RCC 7860 (cell line): ENCODE results near the gene DNALI1.
A peak's percentile ranks its signal among the peaks of the same experiment; 100 is the strongest.
"Not testable (repeated sequence)": the region's sequence is repeated elsewhere in the genome, so short reads cannot be mapped to it uniquely, and the experiment has no call there.

Experiments
- DNase-seq: peaks from one replicate; pipeline ENCODE4 v3.0.0-alpha.2; 2015; ENCODE audit warnings: low spot score
- FAIRE-seq: peaks from 2 replicates; lab custom pipeline; 2012; peaks lifted over from hg19 to GRCh38; lab: Jason Lieb, UNC

The DNALI1 gene

GRCh38 chr1:37553927-37554808 lies 2.6 kb upstream of the DNALI1 start, which contains the start of gene SNIP1:
Gene SNIP1, minus strand, starts transcription at chr1:37554293. Its CDS starts 64 bp downstream, at chr1:37554229.
- FAIRE-seq (peak; percentile 75), DNase-seq (peak; percentile 81)

- FAIRE-seq (no peak), DNase-seq (no peak)
Measured at GRCh38 chr1:37557402-37557801, 662 bp downstream of the DNALI1 start.

GRCh38 chr1:37558411-37558810 lies 1.7 kb downstream of the DNALI1 start:
- FAIRE-seq = no peak

GRCh38 chr1:37559080-37559479 lies 2.3 kb downstream of the DNALI1 start:
- FAIRE-seq = no peak
- DNase-seq = no peak

More at GRCh38 chr1:37558411-37558810, 1.7 kb downstream of the DNALI1 start:
- DNase-seq = no peak

- FAIRE-seq = not testable (repeated sequence)
Measured at GRCh38 chr1:37559957-37560379, 3.2 kb downstream of the DNALI1 start.

GRCh38 chr1:37560401-37561132 lies 3.8 kb downstream of the DNALI1 start:
- FAIRE-seq (no peak), DNase-seq (no peak)

More at GRCh38 chr1:37559957-37560379, 3.2 kb downstream of the DNALI1 start:
- DNase-seq = not testable (repeated sequence)

- FAIRE-seq (no peak), DNase-seq (no peak)
Measured at GRCh38 chr1:37561133-37562132, 4.7 kb downstream of the DNALI1 start.

GRCh38 chr1:37562984-37563383 lies 6.2 kb downstream of the DNALI1 start:
- DNase-seq (no peak), FAIRE-seq (no peak)

- no peak for DNase-seq
- no peak for FAIRE-seq
Measured at GRCh38 chr1:37564892-37565291, 8.2 kb downstream of the DNALI1 start.

GRCh38 chr1:37567023-37567422 lies 10.3 kb downstream of the DNALI1 start:
- DNase-seq (no peak), FAIRE-seq (no peak)

- DNase-seq = no peak
- FAIRE-seq = no peak
Measured at GRCh38 chr1:37570528-37571334, 14.0 kb downstream of the DNALI1 start.

GRCh38 chr1:37574834-37575480 lies 18.2 kb downstream of the DNALI1 start:
- FAIRE-seq (no peak), DNase-seq (no peak)

- FAIRE-seq = no peak
- no peak for DNase-seq
Measured at GRCh38 chr1:37575692-37576091, 19.0 kb downstream of the DNALI1 start.

- FAIRE-seq, DNase-seq: not testable (repeated sequence)
Measured at GRCh38 chr1:37584544-37584943, 27.8 kb downstream of the DNALI1 start.

GRCh38 chr1:37588939-37589338 lies 32.2 kb downstream of the DNALI1 start:
- no peak for DNase-seq
- no peak for FAIRE-seq

- no peak for FAIRE-seq
- DNase-seq = no peak
Measured at GRCh38 chr1:37593726-37594125, 37.0 kb downstream of the DNALI1 start.

GRCh38 chr1:37595440-37596181 lies 38.9 kb downstream of the DNALI1 start, which contains the start of gene GNL2:
Gene GNL2, minus strand, starts transcription at chr1:37595937. Its CDS starts 115 bp downstream, at chr1:37595822.
- DNase-seq = peak; percentile 88
- FAIRE-seq = peak; percentile 18

GRCh38 chr1:37596182-37596667 lies 39.5 kb downstream of the DNALI1 start:
- DNase-seq (no peak), FAIRE-seq (no peak)
